Ureter (tissue), 1 donor: Measurements from ENCODE around the gene MUC3A. TPM values are rescaled to one million over a fixed set of nuclear protein-coding genes. Genes with fewer than 3 reads are reported as not detected.

Experiments
- total RNA-seq: library from RNA; stranded (reverse); gene quantifications from one replicate; pipeline ENCODE4 v1.2.4, GENCODE V29; 2023
- donor health status: DM: yes; HTN: yes; CAD: no.

The MUC3A gene
- total RNA-seq, 1 donor from 2014 or later = 2.1 TPM

Other genes with a start within 250 kb of the MUC3A start
- gene POP7, start 243.4 kb upstream of the MUC3A start, total RNA-seq = 28.0 TPM
- 0.68 TPM for gene EPO, start 229.1 kb upstream of the MUC3A start, total RNA-seq
- gene ZAN, start 215.9 kb upstream of the MUC3A start, total RNA-seq = not detected
- gene EPHB4, start 122.0 kb upstream of the MUC3A start, total RNA-seq = 58.4 TPM
- 41.9 TPM for gene SLC12A9, start 96.8 kb upstream of the MUC3A start, total RNA-seq
- gene TRIP6, start 82.1 kb upstream of the MUC3A start, total RNA-seq = 120 TPM
- 133 TPM for gene SRRT, start 74.4 kb upstream of the MUC3A start, total RNA-seq
- 4.6 TPM for gene UFSP1, start 59.8 kb upstream of the MUC3A start, total RNA-seq
- gene ACHE, start 53.6 kb upstream of the MUC3A start, total RNA-seq = 4.0 TPM
- gene MUC12, start 20.0 kb downstream of the MUC3A start, total RNA-seq = 2.1 TPM
- not detected for gene MUC17, start 70.5 kb downstream of the MUC3A start, total RNA-seq
- 57.3 TPM for gene TRIM56, start 135.9 kb downstream of the MUC3A start, total RNA-seq
- gene SERPINE1, start 177.6 kb downstream of the MUC3A start, total RNA-seq = 4.3 TPM
- gene AP1S1, start 204.9 kb downstream of the MUC3A start, total RNA-seq = 50.5 TPM
- gene VGF, start 216.0 kb downstream of the MUC3A start, total RNA-seq = not detected
- not detected for gene NAT16, start 230.8 kb downstream of the MUC3A start, total RNA-seq